Hypothalamus (tissue), 51 donors: ENCODE measurements around the gene DNMT3A.

ENCODE experiments used
- DNase-seq, 51 donors: peaks; one replicate each; lab custom pipeline; 2025; lab: John Stamatoyannopoulos, UW

Gene DNMT3A

GRCh38 chr2:25309402-25309801 is 32.3 kb downstream of the DNMT3A start:
- peak in 26 of 51 donors; percentile 21 to 73 (median 52) for DNase-seq

GRCh38 chr2:25308599-25308998 is 33.1 kb downstream of the DNMT3A start:
- DNase-seq: peak in 8 of 51 donors; percentile 20 to 70 (median 34)

- DNase-seq: peak in 10 of 51 donors; percentile 22 to 60 (median 34)
These were observed 33.7 kb downstream of the DNMT3A start for GRCh38 chr2:25307949-25308557.

GRCh38 chr2:25306777-25307368 is 34.9 kb downstream of the DNMT3A start:
- peak in 3 of 51 donors; percentile 28 to 30 (median 30) for DNase-seq

- DNase-seq: peak in 34 of 51 donors; percentile 18 to 76 (median 48)
These were observed 36.0 kb downstream of the DNMT3A start for GRCh38 chr2:25305775-25306174.

- peak in 1 of 51 donors; percentile 34 for DNase-seq
These were observed 36.7 kb downstream of the DNMT3A start for GRCh38 chr2:25304826-25305596.

GRCh38 chr2:25304321-25304720 is 37.4 kb downstream of the DNMT3A start:
- peak in 1 of 51 donors; percentile 41 for DNase-seq

GRCh38 chr2:25303633-25304236 is 38.0 kb downstream of the DNMT3A start:
- DNase-seq: no peak

- DNase-seq: no peak
These were observed 38.9 kb downstream of the DNMT3A start for GRCh38 chr2:25302758-25303375.

GRCh38 chr2:25301453-25302352 is 40.0 kb downstream of the DNMT3A start:
- peak in 1 of 51 donors; percentile 60 for DNase-seq

- DNase-seq: no peak
These were observed 41.7 kb downstream of the DNMT3A start for GRCh38 chr2:25300001-25300400.

- no peak for DNase-seq
These were observed 42.8 kb downstream of the DNMT3A start for GRCh38 chr2:25298776-25299431.

GRCh38 chr2:25297738-25298137 is 44.0 kb downstream of the DNMT3A start:
- no peak for DNase-seq

GRCh38 chr2:25295621-25296020 is 46.1 kb downstream of the DNMT3A start:
- DNase-seq: no peak

- peak in 42 of 51 donors; percentile 21 to 79 (median 58) for DNase-seq
These were observed 46.9 kb downstream of the DNMT3A start for GRCh38 chr2:25294573-25295462.

GRCh38 chr2:25293958-25294562 is 47.7 kb downstream of the DNMT3A start:
- DNase-seq: no peak

GRCh38 chr2:25293145-25293544 is 48.6 kb downstream of the DNMT3A start:
- no peak for DNase-seq

- DNase-seq: no peak
These were observed 49.3 kb downstream of the DNMT3A start for GRCh38 chr2:25292408-25292807.
